HG03378 (cell line): ENCODE data around the gene PIK3R1.

Experiments used
- ATAC-seq: cut with Tn5 transposase; IDR thresholded peaks from one replicate; pipeline ENCODE4 v1.9.1; 2021; ENCODE audit warnings: mild to moderate bottlenecking, moderate library complexity; ENCODE audit not compliant: unreplicated experiment

Gene PIK3R1

DNA sequence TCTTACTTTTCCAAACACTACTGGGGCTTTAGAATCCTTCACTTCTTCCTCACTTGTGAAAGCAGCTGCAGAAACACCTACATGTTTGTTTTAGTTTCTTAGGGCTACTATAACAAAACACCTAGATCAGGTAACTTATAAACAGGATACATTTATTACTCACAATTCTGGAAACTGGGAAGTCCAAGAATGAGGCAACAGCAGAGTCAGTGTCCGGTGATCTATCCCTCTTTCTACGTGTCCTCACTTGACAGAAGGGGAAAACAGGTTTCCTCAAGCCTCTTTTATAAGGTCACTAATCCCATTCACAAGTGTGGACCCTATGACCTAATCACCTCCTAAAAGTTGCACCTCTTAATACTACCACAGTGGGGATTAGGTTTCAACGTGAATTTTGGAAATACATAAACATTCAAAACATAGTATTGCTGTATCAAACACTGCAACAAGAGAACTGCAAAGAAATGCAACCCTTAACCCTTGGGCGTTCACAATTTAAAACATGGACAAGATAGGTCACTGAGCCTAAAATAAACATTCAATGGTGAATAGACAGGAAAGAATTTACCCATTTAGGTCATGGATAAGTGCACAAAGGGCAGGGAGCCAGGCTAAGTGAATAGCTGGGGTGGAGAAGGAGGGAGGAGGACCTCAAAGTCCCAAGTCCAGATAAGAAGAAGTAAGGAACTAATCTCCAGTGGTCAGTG is 104.3 kb downstream of the PIK3R1 start:
- ATAC-seq = no peak

DNA sequence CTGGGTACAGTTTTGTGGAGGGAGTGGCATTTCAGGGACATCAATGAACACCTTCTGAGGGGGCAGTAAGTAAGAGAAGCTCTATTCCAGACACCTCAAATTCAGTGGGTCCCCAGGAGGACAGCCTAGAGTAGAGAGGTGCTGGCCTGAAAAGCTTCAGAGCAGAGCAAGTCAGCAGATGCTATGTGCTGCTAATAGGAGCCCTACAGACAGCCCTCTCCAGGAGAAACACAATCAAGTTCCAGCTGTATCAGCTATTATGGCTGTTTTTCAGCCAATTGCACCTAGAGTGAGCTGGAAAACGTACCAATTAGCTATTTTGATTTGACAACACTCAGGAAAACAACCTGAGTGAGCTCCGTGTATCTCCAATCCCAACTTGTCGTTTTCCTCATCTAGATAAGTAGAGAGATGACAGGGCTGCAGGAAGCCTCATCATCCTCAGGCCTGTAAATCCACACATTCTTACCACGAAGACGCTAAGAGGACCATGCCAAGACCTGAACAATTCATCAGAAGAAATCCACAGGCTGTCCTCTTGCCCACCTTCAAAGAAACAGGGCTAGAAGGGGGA is 104.9 kb downstream of the PIK3R1 start:
- ATAC-seq = no peak

DNA sequence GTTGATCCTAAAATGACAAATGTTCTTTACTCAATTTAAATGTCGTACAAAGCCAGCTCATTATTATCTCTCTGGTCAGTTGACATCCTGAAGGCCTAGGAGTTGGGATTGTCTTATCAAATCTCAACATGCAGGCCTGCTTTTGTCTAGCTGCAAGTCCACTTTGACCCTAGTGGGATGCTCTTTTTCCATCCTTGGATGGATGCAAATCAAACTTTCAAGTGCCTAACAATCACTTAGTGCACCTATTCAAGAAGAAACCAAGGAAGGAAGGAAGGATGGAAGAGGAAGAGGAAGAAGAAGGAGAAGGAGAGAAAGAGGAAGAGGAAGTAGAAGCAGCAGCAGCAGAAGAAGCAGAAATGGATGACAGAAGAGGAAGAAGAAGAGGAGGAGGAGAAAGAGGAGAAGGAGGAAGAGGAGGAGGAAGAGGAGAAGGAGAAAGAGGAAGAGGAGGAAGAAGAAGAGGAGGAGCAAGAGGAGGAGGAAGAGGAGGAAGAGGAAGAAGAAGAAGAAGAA is 109.6 kb downstream of the PIK3R1 start:
- no peak for ATAC-seq

DNA sequence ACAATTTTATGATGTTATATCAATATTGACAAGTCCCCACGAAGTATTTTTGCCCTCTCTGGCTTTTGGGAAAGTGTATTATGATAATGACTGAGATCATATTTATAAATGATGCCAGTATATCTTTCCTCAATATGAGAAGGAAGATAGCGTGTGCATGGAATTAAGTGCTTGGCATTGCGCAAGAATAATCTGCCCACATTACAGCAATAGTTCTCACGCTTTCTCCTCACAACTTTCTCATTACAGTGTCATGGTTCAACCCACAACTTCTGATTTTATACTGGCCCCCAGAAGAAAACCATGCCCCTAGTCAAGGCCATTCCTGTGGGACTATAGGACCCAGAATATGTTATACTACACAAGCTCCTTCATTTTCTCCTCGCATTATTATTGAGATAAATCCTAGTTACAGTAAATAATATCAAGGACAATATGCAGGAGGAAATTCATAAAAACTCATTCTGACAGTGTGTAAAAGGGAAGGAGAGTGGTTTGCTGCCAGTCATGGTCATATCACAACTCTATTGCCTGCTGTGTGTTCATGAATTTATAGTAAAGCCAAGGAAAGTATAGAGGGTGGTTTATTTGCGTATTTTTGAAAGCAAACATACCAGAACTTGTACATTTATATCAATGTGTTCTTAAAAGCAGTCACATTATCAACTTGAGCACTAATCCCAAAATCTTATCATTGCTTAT is 114.1 kb downstream of the PIK3R1 start:
- ATAC-seq = no peak

DNA sequence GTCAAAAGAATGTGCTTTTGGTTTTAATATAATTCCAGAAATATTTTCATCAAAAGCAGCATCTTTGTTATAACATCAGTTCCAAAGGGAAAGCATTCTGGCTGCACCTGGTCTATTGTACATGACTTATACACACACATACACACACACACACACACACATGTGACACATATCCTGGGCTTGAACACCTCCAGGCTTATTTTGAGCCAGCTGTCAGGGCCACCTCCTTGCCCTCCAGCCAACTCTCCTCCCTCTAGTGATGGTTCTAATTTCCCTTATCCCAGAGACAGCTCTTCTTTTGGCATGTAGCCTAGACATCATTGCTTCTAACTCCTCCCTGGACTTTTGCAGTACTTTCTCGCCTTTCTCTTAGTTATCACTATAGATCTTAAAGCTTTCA is 115.0 kb downstream of the PIK3R1 start:
- no peak for ATAC-seq

DNA sequence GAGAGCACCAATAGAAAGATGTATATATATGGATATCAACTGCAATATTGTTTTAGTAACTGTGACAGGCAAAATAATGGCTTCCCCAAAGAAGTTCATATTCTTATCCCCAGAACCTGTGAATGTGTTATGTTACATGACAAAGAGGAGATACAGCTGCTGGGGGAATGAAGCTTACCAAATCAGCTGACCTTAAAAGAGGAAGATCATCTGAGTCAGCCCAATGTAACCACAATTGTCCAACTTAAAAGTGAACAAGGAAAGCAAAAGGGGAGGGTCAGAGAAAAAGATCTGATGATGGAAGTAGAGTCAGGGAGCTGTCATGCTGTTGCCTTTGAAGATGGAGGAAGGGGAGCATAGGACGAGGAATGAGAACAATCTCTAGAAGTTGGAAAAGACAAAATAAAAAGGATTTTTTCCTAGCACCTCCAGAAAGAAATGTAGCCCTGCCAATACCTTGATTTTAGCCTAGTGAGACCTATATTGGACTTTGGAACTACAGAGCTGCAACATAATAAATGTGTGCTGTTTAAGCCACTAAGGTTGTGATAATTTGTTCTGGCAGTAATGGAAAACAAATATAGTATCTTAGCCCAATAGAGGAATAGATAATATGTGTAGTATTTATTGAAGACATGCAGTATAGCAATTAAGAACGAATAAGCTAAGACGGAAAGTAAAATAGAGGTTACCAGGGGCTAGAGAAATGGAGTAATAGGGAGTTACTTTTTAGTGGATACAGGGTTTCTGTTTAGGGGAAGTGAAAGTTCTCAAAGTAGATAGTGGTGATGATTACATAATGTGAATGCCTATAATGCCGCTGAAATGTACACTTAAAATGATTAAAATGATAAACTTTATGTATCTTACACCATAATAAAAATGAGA is 115.9 kb downstream of the PIK3R1 start:
- ATAC-seq = peak; percentile 71

DNA sequence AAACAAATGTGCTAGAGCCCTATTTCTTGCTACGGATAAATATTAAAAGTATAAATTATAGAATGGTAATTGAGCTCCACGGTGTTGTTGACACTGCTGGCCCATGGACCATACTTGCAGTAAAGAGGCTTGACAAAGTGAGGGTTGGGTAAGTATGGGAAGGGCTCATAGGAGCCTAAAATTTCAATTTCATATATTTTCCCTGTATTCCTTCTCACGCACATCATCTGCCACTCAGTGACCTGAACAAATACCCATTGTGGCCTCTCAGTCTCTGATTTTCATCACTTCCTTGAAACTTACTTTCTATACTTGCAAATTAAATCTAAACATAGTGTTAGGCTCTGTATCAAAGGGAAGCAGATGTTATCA is 116.5 kb downstream of the PIK3R1 start:
- ATAC-seq = peak; percentile 34

DNA sequence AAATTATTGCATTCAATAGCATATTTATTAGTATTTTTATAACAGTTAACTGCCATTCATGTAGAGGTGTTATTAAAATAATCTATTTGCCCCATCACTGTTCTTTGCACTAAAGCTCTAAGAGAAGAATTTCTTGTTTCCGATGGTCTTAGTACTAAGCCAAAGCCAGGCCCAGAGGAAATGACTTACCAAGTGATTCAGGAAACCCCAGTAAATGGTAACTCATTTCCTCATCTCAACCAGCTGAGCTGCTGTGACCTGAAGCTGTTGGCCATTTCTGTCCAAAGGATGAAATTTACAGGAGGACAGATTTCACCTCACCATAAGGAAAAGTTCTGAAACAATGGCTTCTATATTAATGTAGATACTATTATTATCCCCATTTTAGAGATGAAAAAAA is 117.0 kb downstream of the PIK3R1 start:
- ATAC-seq = no peak

DNA sequence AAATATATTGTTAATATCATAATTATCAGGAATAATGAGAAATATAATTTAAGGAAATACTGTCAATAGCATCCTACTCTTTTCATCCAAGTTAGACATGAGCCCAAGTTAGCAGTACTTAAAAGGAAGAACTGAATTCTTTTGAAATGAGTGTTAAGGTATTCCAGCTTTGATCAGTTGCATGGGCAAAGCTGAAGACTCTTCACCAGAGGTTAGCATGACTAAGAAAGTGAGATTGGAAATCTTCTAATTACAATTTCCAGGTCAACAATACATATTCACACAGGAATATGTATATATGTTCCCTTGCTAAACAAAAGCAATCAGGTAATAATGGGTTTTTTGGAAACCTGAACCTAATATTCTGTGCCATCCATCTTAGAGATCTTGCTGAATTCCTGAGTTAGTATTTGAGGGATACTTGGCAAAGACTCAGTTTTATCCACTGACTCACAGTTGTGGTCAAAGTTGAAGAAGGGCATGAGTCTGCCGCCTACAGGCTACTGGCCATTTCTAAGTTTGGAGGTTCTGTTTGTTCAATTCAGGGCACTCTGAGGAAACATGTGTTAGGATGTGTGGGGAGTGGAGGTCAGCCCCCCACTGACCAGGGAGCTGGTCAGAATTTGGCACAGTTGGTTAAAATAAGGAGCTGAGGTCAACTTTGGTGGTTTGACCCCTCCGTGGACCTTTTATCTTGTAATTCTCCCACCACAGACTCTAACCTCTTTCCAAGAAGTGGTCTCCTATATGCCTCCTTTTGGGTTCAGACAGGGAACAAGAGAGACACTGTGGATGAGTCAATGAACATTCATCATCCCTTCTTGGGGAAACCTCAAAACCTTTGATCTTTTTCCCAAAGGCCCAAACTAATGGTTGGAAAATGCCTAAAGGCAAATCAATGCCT is 118.3 kb downstream of the PIK3R1 start:
- no peak for ATAC-seq

DNA sequence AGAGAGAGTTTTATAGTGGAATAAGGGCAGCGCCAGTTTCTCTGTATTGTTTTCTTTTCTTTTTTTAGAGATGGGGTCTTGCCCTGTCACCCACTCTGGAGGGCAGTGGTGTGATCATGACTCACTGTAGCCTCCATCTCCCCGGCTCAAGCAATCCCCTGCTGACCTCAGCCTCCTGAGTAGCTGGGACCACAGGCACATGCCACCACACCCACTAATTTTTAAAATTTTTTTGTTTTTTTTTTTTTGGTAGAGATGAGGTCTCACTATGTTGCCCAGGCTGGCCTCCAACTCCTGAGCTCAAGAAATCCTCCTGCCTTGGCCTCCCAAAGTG is 119.0 kb downstream of the PIK3R1 start:
- no peak for ATAC-seq

DNA sequence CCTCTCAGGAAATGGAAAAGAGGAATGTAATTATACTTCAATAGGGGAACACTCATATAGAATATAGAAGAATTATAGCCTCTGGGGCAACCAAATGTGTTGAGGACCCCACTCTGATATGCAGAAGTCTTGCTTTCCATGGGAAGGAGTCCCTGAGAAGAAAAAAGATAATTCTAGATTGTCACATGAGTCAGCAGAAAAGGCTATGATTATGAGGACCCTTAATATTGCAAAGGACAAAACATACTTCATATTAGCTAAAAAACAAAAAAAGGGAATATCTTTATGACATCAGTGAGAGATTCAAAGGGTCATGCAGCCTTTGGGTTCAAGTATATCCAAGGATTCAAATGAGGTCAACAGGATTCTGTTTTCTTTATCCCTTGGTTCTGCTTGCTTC is 119.5 kb downstream of the PIK3R1 start:
- no peak for ATAC-seq

DNA sequence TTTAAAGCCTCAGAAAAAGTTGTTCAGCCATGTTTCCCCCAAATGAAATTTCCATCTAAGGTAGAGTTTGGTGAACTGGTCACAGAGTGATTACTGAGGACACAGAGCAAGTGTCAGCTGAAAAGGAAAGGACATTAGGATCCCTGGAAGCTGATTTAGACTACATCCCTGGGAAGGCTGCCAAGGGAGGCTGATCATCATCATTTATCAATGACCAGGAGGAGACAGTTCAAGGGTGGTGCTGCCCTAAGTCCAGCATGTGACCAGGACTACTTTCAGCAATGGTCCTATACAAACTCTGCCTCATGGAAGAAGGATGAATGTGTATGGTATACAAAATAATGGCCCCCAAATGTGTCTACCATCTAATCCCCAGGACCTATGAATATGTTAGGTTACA is 120.6 kb downstream of the PIK3R1 start:
- no peak for ATAC-seq

DNA sequence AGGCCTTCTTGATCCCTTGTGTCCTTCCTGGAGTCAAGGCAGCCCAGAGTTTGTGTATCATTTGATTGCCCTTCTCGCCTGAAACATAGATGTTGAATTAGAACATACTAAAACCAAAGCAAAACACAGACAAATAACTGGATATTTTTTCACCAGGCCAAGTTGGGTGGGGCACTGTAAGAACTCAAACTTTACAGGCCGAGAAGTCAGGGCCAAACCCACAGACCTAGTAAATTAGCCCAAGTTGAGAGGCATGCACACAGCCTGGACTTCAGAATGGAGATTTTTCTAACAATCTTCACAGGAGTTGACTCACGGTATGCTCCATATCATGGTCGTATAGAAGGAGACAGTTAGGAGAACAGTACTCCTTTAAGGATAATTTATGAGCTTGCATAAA is 121.7 kb downstream of the PIK3R1 start:
- ATAC-seq = no peak

DNA sequence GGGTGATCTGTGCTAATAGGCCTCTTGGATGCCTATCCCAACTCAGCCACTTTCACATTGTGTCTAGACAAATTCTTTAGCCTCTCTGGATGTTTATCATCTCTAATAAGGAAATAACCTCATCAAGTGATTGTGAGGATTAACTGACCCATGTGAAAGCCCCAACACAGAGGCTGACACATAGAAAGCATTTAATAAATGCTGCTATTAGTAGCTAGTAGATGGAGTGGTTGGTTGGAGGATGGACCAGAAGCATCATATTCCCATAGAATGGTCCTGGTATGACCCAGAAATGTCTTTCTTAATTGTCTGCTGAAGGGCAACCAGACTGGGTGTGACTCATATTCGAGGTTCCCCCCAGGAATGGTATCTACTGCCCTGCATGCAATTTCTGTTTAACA is 124.4 kb downstream of the PIK3R1 start:
- ATAC-seq = no peak

DNA sequence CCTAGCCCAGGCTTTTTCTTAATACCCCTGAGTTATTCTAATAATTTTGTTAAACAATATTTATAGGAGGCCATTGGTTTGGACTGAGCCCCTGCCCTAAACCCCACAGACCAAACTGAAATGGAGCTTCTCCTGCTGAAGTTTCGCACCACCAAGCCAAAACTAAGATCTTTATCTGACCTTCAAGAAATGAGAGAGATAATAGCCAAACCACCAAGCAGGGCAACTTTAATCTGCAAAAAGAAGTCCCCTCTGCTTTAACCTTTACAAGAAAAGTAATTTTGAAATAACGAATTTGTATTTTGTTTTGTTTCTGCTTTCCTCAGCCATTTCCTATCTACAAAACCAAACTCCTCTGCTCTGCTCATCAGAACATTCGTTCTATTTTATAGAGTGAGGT is 125.5 kb downstream of the PIK3R1 start:
- ATAC-seq = no peak

DNA sequence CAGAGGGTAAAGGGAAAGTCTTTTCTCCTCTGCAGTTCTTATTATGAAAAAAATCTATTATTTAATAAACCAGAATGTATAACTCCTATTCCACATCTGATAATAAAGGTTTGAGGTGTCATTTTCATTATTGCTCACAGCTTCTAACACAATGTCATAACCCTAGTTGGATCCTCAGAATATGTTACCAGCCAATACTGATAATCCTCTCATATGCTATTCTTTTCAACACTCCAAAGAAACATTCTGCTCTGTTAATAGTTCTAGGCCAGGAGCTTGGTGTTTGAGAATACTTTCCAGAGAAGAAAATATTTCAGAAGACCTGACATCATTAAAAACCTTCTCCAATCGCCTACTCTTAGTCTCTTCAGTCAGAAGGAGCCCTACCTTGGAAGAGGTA is 127.1 kb downstream of the PIK3R1 start:
- ATAC-seq = no peak

DNA sequence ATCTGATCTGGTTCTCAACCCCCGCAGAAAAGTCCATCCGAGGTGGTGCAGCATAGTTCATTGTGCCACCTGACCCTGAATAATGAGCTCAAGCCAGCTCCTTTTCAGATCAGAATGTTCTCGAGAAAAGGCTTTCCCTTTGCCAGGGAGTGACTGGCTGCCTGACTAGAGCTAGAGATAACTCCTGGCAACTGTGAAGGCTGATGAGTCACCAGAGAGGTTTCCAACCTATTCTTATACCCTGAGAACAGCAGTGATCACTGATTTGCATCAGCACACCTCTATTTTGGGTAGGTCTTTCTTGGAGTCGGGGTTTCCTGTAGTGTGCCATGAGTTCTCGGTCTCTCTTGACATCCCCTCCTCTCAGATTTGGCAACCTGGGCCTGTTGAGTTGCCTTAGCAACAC is 127.9 kb downstream of the PIK3R1 start:
- peak; percentile 68 for ATAC-seq

DNA sequence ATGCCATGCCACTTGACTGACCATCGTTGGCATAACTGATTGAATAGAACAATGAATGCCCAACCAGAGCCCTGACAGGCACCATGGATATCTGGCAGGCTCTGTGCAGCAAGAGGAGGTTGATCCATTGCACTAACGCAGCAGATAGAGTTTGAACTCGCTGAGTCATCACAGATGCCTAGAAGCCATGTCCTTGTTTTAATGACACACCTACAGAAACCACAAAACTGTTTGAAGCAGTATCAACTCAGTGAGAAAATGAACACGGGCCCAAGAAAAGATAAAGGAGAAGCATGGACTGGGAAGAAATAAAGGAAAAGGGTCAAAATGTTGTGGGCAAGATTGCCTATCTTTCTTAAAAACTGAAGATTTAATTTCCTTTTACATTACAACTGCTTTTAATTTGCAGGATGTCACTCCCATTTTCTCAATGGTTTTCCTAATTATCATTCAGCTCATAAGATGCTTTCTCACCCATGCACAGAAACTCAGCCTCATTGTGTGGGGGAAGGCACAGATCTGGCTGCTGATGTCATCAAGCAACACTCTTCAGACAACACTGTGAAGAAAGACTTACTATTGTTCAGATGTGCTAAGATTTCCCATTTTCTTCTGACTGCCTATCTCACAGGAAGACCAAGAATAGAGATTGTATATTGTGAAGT is 129.0 kb downstream of the PIK3R1 start:
- ATAC-seq = peak; percentile 59

DNA sequence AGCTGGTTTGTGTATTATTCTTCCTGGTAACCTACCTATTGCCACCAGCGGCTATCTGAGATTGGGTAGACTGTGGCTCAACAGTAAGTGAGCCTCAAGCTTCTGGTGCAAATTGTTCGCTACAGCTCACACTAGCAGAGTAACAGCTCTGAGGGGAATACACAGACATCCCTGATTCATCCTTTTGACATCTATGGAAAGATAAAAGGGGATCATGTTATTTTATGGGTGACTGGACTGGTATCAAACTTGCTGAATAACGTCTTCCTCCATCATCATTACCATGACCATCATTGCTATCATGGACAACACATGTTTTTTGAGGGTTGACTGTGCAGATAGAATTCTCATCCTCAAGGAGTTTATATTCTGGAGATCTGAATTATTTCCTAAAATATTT is 129.6 kb downstream of the PIK3R1 start:
- no peak for ATAC-seq

DNA sequence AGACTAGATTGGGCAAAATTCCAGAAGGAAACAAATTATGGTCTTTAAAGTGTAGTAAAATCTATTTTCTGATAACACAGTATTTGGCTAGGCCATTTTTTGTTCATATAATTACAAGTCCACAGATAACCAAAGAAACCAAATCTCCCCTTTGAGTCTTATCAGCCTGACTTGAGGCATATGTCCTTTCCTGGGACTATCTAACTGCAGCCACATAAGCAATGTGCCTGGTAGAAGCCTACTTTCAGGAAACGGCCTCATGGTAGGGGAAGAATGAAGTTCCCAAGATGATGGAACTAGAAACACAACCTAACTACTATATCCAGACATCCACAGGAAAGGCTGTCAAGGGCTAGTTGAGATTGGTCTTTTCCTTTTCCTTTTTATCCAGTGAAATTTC is 130.0 kb downstream of the PIK3R1 start:
- no peak for ATAC-seq
